ENCODE data around the gene CCDC194. TPM values are rescaled to one million over a fixed set of nuclear protein-coding genes. Genes with fewer than 3 reads are reported as not detected.
"Not testable (repeated sequence)": the region's sequence is repeated elsewhere in the genome, so short reads cannot be mapped to it uniquely, and the experiment has no call there.

CCDC194 gene
- polyA plus RNA-seq, 10 donors: not detected

DNA sequence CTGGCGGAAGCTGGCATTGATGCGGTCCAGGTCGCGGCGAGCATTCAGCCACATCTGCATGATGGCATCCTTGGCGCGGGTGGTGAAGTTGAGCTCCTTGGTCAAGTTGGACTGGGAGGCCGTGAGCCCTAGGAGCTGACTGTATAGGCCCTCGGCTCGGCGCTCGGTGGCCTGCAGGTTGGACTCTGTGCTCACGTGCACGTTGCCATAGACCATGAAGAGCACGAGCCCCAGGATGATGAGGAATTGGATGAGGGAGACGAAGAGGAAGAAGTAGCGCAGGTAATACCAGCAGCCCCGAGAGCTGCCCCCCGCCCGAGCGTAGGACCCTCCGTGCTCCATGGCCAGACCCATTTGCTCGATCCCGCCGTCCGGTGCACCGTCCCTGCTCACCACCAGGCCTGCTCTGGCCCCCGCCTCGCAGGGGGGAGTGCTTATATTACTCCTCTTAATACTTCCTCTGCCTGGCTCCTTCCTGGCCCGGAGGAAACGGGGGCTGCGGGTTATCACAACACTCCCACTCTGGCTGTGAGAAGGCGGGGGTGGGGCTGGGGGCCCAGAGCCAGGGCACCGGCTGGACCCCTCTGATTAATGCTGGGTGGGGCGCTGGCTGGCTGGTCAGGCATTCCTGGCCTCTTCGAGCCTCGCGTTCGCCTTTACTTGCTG, 16.9 kb downstream of the CCDC194 start, which contains the start of gene PLVAP:
Gene PLVAP (minus strand): TSS at position 408 of the 666 bp plus-strand sequence. CDS start 54 bp downstream, at position 354.
- no peak for DNase-seq

DNA sequence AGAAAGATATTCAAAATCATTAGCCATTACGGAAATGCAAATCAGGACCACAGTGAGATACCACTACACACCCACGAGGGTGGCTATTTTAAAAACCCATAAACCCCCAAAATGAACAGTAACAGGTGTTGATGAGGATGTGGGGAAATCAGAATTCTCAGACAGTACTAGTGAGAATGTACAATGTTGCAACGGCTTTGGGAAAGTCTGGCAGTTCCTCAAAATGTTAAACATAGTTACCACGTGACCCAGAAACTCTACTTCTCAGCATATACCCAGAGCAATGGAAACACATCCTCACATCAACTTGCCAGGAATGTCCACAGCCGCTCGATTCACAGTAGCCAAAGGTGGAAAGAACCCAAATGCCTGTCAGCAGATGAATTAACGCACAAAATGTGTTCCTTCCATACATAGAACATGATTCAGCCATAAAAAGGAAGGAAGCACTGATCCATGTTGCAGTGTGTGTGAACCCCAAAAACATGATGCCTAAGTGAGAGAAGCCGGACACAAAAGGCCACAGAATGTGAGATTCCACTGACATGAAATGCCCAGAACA, 23.9 kb downstream of the CCDC194 start:
- DNase-seq: peak in 1 of 3 donors; percentile 63

DNA sequence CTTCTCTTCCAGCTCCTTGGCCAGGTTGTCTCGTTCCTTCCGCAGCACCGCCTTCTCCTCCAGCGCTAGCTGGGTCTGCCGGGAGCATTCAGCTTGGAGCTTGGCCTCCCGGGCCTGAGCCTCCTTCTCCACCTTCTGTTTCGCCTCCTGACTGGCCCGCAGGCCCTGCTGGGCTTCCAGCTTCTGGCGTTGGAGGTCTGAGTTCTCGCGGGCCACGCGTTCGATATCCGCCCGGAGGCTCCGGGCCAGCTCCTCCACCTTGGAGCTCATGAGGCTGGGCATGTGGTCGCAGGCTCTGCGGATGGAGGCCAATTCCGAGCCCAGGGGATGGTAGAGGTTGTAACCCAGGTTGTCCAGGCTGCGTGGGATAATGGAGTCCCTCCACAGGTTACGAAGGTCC, 28.6 kb downstream of the CCDC194 start:
- DNase-seq: no peak

DNA sequence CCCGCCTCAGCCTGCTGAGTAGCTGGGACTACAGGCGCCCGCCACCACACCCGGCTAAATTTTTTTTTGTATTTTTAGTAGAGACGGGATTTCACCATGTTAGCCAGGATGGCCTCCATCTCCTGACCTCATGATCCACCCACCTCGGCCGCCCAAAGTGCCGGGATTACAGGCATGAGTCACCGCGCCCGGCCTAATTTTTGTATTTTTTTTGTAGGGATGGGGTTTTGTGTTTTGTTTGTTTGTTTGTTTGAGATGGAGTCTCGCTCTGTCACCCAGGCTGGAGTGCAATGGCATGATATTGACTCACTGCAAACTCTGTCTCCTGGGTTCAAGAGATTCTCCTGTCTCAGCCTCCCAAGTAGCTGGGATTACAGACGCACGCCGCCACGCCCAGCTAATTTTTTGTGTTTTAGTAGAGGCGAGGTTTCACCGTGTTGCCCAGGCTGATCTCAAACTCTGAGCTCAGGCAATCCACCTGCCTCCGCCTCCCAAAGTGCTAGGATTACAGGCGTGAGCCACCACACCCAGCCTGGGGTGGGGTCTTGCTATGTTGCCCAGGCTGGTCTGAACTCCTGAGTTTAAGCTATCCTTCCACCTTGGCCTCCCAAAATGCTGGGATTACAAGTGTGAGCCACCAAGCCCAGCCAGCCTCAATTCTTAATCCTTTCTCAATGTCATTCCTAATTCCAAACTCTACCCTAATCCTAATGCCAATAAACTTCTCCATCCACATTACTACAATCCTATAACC, 30.0 kb downstream of the CCDC194 start:
- DNase-seq: not testable (repeated sequence)

DNA sequence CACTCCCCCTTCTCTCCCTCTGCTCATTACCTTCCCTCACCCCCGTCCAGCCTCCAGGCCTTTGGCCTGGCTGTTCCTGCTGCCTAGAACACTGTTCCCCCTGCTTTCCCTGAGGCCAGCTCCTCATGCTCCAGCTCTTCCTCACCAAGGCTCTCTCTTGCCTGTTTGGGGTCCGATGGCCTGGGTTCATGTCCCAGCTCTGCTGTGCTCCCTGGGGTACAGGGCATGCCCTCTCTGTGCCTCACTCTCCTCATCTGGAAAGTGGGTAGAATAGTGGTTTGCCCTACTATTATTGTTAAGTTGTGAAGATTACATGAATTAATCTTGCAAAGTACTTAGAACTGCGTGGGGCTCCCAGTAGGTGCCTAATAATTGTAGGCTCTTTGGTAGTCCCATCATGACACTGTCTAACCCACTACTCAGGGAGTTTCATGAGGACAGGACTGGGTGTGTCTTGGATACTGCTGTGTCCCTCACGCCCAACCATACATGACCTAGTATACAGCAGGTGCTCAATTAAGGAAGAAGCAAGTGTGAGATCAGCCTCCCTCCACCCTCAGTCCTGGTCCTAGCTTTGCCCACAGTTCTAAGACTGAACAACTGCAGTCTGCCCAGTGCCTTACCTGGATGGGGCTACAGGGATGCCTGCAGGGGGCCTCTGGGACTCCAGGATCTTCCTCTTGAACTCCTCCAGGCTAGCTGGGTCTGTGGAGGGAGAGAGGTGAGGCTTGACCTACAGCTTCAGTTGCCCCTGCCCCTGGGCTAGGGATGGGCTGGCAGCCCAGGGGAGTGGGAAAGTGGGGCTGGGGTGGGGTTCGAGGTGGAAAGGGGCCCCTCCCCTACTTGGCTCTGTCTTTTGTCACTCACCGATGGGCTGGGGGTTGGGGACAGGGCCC, 33.8 kb downstream of the CCDC194 start:
- DNase-seq: no peak

DNA sequence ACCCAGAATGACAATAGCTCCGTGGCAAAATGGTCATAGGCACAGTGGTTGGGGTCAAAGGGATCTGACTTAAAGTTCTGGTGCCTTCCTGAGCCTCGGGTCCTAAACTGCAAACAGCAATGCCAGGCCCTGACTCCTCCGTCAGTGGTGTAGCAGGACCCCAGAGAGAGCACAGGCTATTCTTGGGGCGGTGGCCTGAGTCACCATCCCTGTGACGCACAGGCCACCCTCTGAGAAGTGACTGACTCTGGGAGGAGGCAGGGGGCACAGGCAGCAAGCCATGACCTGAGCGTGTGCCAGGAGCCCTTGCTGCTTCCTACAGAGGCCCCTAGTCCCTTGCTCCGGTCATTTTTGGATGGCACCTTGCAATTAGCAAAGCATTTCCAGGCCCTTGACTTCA, 35.6 kb downstream of the CCDC194 start:
- no peak for DNase-seq

DNA sequence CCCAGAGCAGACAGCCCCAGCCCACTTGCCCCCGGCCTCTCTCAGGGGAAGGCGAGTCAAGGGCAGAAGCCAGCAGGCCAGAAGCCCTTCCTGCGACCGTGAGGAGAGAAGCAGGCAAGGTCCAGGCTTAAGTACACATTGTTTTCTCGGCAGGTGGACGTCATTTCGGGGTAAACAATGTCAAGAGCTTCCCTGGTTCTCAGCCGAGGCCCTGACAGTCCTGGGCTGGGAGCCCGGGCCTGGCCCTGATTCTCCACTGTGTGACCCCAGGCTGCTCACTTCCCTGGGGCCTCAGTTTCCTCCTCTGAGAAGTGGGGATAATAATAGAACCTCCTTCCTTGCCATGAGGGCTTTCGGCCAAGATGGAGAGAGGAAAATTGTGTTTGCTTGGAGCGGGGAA, 36.3 kb downstream of the CCDC194 start:
- DNase-seq: no peak

DNA sequence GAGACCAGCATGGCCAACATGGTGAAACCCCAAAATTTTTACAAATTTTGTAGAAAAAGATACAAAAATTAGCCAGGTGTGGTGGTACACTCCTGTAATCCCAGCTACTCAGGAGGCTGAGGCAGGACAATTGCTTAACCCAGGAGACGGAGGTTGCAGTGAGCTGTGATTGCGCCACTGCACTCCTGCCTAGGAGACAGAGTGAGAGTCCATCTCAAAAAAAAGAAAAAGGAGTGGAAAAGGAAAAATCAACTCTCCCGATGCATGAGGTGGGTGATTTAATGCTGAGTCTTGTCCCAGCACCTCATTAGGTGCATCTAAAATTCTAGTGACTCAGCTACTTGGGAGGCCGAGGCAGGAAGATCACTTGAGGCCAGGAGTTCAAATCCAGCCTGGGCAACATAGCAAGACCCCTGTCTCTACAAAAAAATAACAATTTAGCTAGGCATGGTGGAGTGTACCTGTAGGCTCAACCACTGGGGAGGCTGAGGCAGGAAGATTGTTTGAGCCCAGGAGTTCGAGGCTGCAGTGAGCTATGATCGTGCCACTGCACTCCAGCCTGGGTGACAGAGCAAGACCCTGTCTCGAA, 36.8 kb downstream of the CCDC194 start:
- no peak for DNase-seq

DNA sequence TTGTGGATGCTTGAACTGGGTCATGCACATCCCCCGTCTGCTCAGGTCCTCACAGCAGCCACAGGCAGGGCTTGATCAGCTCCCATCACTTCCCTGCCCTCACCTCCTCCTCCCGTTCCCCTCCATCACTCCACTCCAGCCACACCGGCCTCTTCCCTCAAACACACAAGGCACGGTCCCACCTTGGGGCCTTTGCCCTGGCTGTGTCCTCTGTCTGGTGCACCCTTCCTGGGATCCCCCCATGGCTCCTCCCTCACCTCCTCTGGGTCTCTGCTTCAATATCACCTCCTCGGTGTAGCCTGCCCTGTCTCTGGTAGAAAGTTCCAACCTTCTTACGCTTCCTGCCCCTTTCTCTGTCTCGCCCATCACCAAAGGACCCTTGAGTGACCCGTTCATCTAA, 40.6 kb downstream of the CCDC194 start:
- DNase-seq: no peak

DNA sequence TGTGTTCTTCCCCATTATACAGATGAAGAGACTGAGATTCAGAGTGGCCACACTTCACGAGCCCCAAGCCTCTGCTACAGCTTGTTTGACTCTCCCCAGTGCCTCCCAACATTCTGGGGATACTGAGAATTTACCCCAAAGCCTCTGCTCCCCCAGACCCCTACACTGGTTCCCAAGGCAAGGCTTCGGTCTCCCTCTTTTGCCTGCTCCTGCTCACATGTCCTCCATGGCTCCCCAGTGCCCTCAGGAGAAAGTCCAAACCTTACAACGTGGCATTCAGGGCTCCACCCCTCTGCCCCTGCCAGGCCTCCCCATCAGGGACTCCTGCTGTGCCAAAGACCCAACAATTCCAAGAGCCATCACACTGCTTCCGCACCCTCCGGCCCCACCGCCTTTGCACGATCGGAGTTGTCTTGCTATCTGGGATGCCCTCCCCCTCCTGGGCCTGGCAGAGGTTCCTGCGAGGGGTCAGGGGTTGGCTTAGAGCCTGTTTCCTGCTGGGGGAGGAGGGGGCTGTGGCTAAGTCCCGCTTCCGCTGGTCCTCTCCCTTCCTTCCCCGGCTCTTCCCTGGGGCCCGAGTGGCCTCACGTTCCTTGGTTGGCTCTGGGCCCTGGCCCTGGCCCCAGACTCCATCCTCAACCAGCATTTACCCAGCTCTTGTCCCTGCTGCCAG, 41.3 kb downstream of the CCDC194 start:
- DNase-seq: no peak

DNA sequence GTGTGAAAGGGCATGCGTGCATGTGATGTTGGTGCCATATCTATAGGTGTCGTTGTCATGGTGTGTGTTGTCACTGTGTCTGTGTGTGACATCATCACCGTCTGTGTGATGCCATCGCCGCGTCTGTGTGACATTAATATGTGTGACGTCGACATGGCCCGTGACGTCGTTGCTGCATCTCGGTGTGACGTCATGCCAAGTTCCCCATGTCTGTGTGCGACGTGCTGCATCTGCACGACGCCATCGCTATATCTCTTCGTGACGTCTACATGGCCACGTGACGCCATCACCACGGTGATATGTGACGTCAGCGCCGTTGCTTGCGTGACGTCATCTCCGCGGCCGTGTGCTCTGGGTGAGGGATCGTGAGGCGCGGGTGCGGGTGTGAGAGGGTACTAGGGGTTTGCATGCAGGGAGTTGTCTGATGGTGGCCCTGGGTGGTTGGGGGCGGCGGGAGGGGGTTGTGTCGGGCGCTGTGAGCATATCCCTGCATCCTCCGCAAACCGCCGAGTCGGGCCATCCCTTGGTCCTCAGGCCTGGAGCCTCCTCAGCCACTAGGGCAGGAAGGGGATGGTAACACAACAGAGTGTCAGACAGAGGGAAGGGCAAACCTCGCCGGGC, 42.1 kb downstream of the CCDC194 start:
- no peak for DNase-seq

DNA sequence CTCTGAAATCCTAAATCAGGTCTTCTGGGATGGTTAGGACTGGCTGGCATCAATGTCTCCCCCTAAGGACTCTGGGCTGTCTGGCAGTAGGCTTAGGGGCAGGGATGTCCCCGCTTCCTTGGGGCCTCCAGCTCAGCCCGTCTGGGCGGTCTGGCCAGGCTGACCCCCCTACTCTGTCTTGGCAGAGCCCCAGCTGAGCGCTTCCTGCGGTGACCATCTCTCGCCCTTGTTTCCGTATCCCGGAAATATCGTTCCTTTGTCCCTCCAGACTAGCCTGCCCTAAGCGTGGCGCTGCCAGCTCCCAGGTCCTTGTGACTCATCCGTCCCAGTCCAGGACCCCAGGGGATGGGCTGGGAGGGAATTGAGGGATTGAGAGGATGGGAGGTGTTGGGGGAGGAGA, 45.3 kb downstream of the CCDC194 start:
- DNase-seq: peak in 2 of 3 donors; percentile 71 to 79

DNA sequence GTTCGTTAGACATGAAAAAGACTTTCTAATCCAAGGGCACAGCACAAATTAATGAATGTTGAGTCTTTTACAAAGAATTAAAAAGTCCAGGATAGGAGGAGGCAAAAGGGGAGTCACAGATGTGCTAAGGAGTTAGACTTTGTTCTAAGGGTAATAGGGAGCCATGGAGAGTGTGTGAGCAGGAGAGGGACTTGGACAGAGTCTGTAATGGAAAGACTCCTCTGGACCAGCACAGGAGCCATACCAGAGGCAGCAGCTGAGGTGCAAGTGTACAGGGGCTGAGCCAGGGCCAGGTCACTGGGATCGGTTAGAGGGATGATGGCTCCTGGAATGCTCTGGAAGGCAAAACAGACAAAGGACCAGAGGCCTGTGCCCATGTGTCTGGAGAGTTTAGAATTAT, 46.1 kb downstream of the CCDC194 start:
- DNase-seq: peak in 1 of 3 donors; percentile 7

DNA sequence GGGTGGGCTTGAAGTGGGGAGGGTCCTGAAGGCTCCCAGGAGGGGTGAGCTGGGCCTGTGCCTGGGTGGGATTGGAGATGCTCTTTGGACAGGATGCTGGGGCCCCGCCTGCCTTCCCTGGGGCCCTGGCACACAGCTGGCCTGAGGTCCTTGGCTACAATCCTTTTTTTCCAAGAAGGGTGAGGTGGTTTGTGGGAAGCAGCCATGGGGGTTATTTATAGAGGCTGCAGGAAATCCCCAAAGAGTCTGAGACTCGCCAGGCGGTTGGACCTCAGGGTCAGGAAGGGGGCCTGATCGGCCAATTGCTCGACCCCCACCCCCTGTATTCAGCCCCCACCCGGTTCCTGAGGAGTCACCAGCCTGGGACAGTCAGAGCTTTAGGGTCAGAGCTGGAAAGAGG, 46.6 kb downstream of the CCDC194 start:
- peak in 1 of 3 donors; percentile 50 for DNase-seq

DNA sequence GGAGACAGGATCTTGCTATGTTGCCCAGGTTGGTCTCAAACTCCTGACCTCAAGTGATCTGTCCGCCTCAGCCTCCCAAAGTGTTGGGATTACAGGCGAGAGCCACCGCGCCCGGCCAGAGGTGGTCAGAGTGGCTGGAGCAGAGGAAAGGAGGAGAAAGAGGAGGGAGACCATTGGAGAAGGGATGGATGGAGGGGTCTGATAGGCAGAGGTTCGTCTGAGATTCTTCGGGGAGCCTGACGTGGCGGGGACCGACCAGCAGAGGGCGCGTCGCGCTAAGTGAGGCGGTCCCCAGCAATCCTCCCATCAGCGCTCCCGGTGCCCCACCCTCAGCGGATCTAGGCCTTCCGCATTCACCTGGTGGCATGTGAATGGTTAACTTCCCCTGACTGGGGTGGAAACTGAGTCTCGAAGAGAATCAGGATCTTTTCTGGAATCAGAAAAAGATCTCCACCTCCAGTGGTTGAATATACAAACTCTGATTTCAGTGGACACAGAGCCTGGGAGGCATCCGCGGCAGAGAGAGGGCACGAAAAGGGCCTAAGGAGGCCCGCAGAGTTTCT, 47.8 kb downstream of the CCDC194 start:
- DNase-seq: peak in 2 of 3 donors; percentile 79 to 81

DNA sequence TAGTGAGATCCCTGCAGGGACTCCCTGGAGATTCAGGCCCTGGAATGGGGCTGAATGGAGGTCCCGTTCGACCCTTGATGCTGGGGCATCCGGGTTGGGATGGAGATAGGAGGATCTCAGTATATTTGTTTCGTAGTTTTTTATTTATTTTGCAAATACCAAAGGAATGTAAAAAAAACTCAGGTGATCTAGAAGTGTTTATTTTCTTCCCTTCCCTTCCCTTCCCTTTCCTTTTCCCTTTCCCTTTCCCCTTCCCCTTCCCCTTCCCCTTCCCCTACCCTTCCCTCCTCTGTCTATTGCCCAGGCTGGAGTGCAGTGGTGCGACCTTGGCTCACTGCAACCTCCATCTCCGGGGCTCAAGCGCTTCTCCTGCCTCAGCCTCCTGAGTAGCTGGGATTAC, 52.2 kb downstream of the CCDC194 start:
- no peak for DNase-seq

DNA sequence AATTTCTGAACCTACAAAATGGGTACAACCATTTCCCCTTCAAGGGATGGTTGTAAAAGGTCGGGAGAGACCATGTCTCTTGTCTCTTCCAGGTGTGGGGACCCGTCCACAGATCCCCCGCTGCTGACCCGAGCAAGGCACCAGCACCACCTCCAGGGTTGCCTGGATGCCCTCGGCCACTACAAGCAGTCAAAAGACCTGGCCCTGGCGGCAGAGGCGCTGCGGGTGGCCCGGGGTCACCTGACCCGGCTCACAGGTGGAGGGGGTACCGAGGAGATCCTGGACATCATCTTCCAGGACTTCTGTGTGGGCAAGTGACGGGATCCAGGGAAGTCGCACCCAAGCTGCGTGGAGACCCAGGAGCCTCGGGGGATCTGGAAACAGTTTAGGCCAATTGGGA, 52.6 kb downstream of the CCDC194 start:
- DNase-seq: no peak

DNA sequence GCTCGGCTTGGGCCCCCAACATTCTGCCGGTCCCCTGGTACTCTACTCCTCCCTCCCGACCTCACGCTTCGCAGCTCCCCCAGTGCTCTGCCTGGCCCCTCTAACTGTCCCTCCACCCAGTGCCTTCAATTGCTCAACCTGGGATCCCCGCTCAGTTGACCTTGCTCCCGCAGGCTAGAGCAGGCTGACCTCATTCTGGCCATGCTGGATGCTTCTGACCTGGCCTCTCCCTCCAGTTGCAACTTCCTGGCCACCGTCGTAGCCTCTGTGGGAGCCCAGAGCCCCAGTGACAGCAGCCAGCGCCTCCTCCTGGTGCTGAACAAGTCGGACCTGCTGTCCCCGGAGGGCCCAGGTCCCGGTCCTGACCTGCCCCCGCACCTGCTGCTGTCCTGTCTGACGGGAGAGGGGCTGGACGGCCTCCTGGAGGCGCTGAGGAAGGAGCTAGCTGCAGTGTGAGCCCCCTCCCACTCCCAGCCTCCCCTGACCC, 53.1 kb downstream of the CCDC194 start:
- DNase-seq: no peak
